GM21576 (cell line): Measurements from ENCODE around the gene CSNK1A1.

Source experiments
- ATAC-seq: cut with Tn5 transposase; IDR thresholded peaks from one replicate; pipeline ENCODE4 v1.9.1; 2021; ENCODE audit warnings: mild to moderate bottlenecking, moderate library complexity; ENCODE audit not compliant: unreplicated experiment

Gene CSNK1A1

DNA sequence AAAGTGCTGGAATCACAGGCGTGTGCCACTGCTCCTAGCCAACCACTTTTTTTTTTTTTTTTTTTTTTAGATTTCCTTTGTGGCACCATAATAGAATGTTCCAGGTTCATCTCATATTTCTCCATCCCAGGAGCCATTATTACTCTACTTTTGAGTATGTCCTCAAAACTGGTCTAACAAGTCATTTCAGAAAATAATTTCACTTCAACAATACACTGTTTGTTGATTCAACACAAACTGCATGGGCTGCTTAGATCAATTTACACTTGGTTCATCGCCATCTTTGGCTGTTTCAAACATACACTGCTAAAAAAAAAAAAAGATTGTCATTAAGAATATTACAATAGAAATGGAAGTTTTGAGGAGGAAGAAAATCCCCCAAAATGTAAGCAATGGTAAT lies 57.9 kb downstream of the CSNK1A1 start:
- no peak for ATAC-seq

DNA sequence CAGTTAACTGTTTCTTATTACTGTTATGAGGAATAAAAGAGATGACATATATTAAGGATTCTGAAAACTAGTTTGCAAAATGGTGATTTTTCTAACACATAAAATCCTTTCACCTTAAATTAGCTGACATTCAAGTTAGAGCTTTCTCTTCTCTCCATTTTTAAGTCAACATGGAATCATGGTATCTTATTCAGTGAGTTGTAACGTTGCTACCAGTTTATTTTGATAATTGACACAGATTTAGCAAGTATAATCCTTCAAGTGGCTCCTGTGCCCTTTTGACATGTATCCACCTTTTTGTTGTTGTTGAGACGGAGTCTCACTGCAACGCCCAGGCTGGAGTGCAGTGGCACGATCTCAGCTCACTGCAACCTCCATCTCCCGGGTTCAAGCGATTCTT lies 58.5 kb downstream of the CSNK1A1 start:
- ATAC-seq = no peak

- no peak for ATAC-seq
Measured at GRCh38 chr5:149490599-149491485, 60.4 kb downstream of the CSNK1A1 start.

- ATAC-seq = no peak
Measured at GRCh38 chr5:149489605-149490037, 61.6 kb downstream of the CSNK1A1 start.

GRCh38 chr5:149488645-149489306 lies 62.5 kb downstream of the CSNK1A1 start:
- ATAC-seq = no peak

DNA sequence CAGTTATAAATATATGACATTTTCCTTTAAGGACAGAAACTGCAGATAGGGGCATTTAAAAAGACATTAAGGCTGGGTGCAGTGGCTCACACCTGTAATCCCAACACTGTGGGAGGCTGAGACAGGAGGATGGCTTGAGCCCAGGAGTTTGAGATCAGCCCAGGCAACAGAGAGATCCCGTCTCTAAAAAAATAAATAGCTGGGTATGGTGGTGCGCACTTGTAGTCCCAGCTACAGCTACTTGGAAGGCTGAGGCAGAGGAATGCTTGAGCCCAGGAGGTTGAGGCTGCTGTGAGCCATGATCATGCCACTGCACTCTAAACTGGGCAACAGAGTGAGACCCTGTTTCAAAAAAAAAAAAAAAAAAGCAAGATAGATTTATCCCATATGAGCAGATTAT lies 63.6 kb downstream of the CSNK1A1 start:
- no peak for ATAC-seq

GRCh38 chr5:149486726-149487635 lies 64.3 kb downstream of the CSNK1A1 start:
- ATAC-seq = no peak

DNA sequence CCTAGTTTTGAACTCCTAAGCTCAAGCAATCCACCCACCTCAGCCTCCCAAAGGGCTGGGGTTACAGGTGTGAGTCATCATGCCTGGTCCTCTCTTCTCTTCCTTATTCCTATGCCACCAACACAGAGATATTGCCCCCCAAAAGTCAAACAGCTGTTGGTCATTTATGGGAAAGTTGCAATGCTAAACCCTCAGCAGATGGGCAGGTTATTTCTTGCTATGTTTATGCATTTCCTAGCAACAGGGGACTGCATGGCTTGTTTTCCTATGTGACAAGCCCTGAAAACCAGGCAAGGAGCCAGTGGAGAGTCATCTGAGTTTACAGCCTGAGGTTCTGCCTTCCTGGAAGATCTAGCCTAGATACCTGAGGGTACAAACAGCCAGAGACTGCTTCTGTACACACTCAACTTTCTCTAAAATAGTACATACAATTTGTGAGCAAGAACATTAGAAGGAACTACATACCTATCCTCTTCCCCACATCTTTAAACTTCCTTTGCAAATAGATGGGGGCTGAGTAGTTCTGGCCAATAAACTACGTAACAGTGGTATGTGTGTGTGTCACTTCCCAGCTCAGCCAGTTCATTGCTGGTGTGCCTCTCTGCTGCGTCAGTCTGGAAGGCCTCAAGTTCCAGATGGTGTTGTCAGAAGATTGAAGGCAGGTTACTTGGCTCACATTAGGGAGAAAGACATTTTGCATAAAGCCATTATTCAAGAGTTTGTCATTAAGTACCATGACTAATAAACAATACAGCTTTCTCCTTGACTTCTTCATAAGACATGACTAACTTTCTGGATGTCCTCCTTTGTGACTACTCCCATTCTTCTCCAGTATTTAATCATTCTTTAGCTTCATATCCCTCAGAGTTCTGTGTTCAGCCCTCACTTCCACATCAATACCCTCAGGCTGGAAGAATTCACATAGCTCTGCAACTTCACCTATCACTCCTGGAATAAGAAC lies 65.3 kb downstream of the CSNK1A1 start:
- no peak for ATAC-seq

GRCh38 chr5:149481485-149481884 lies 69.8 kb downstream of the CSNK1A1 start:
- ATAC-seq = no peak

GRCh38 chr5:149478761-149479160 lies 72.5 kb downstream of the CSNK1A1 start:
- no peak for ATAC-seq

DNA sequence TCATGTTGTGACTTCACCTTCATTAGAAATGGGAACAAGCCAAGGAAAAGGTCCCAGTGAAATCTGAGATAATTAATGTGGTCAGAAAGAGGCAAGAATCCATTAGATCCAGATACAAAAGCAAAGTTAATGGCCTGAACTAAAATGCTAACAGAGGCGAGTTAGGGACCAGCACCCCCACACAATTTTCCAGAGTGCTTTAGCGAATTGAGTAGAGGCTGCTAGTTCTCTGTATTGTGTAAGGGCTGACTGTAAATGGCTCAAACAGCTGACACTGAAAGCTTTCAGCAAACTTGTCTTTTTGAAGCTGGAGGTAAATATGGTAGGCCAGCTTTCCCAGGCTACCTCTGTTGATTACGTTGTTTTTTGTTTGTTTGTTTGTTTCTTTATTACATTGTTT lies 75.5 kb downstream of the CSNK1A1 start:
- no peak for ATAC-seq

DNA sequence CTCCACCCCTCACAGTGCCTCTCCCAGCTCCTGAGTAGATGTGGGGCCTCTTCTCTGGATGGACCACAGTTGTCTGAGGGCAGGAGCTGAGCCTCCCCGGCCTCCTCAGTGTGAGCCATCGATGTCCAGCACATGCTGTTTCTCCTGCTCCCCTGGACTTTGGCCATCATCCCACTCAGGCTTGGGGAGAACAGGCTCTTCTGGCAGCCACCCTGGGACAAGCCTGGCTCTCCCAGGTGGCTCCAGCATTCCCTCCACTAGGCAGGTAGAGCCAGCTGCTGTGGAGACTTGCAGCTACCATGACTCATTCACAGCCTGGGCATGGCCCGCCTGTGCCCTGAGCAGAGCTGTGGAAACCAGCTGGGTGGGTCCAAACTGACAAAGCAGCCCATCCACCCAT lies 77.0 kb downstream of the CSNK1A1 start:
- no peak for ATAC-seq

DNA sequence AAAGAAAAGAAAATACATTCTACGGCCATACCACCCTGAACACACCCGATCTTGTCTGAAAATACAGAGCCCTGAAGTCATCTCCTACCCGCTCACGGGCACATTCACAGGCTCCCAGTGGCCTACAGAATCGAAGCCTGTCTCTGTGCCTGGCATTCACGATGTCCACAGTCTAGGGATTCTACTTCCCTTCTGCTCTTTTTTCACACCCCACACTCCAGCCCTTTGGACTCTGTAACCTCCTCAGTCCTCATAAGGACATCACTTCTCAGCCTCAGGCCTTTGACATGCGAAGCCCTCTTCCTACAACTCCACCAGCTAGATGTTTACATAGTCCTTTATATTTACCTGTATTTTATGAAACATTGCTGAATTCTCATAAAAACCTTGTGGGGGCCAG lies 77.8 kb downstream of the CSNK1A1 start:
- ATAC-seq = no peak

- no peak for ATAC-seq
Measured at GRCh38 chr5:149472399-149472798, 78.8 kb downstream of the CSNK1A1 start.

GRCh38 chr5:149471406-149472183 lies 79.6 kb downstream of the CSNK1A1 start:
- ATAC-seq = no peak

DNA sequence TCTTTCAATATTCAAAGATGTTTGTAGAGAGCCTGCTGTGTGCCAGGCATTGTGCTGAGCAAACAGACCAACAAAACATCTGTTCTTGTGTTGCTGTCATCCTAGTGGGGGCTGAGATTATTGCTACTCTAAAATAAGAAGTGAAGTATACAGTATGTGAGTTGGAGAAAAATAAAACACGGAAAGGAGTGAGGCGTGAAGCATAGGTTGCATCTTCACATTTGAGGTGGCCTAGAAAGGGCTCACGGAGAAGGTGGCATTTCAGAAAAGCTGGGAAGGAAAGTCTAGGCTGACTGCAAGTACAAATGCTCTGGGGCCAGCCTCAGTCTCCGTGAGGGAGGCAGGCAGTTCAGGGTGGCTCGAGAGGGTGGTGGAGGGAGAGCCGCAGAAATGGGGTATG lies 80.3 kb downstream of the CSNK1A1 start:
- no peak for ATAC-seq

GRCh38 chr5:149466457-149466972 lies 84.7 kb downstream of the CSNK1A1 start:
- ATAC-seq = no peak

- ATAC-seq = no peak
Measured at GRCh38 chr5:149464796-149465489, 86.3 kb downstream of the CSNK1A1 start.
